Measurements from ENCODE around the gene PTTG1.
"Not testable (repeated sequence)": the region's sequence is repeated elsewhere in the genome, so short reads cannot be mapped to it uniquely, and the experiment has no call there.

The PTTG1 gene

DNA sequence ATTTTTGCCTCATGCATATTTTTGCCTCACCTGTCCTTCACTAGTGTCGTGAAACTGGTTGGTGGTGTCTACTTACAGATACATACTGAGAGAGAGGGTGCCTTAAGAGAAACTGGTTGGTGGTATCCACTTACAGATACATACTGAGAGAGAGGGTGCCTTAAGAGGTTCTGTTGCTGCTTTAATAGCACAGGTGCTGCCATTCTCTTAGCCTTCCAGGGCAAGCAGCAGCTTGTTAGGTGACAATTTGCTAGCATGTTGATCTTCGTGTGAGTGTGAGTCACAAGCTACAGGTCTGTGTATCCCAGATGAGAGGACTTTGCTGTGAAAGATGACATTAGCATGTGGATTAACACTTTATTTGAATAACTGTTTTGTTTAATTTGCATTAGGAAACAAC is 1.4 kb downstream of the PTTG1 start:
- DNase-seq (ENCODE audit: low spot score): peak; percentile 34

- no peak for DNase-seq (ENCODE audit: low spot score)
Measured at GRCh38 chr5:160427607-160428006, 6.0 kb downstream of the PTTG1 start.

DNA sequence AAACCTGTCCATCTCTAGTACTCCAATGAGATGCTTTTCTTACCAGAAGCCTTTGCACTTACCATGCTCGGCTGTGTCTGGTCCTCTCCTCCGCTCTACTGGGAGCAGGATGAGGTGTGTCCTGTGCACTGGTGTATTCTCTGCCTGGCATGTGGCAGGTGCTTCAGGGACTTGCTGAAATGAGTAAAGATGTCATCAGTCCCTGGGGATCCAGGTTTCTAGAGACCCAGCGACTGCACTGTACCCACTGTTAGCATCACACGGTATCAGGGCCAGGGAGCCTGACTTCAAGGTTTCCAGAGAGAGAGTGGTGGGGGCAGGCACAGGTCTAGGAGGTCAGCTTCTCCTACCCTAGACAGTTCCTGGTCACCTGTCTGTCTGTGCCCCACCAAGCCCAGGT is 10.5 kb downstream of the PTTG1 start:
- no peak for DNase-seq (ENCODE audit: low spot score)

GRCh38 chr5:160432787-160433186 is 11.1 kb downstream of the PTTG1 start:
- DNase-seq (ENCODE audit: low spot score): no peak

- no peak for DNase-seq (ENCODE audit: low spot score)
Measured at GRCh38 chr5:160434022-160434531, 12.4 kb downstream of the PTTG1 start.

DNA sequence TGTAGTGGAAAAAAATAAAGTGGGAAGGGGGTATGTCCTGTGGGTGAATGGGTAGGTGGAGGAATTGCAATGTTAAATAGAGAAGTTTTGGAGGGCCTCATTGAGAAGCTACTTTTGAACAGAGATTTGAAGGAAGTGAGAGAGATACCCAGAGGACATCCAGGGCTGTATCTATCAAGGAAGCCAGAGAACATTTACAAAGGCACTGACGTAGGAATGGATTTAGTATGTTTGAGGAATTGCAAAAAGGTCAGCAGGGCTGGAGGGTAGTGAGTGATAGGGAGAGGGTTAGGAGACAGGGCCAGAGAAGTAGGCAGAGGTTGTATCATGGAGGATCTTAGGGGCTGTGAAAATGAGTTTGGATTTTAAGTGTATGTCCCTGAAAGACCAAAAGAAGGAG is 13.9 kb downstream of the PTTG1 start:
- DNase-seq (ENCODE audit: low spot score): no peak

GRCh38 chr5:160436017-160436416 is 14.4 kb downstream of the PTTG1 start:
- DNase-seq (ENCODE audit: low spot score): no peak

- DNase-seq (ENCODE audit: low spot score): not testable (repeated sequence)
Measured at GRCh38 chr5:160436661-160437060, 15.0 kb downstream of the PTTG1 start.

- no peak for DNase-seq (ENCODE audit: low spot score)
Measured at GRCh38 chr5:160437271-160437670, 15.6 kb downstream of the PTTG1 start.

GRCh38 chr5:160438316-160439204 is 16.9 kb downstream of the PTTG1 start:
- peak; percentile 76 for DNase-seq (ENCODE audit: low spot score)

GRCh38 chr5:160439205-160439600 is 17.5 kb downstream of the PTTG1 start:
- peak; percentile 91 for DNase-seq (ENCODE audit: low spot score)

DNA sequence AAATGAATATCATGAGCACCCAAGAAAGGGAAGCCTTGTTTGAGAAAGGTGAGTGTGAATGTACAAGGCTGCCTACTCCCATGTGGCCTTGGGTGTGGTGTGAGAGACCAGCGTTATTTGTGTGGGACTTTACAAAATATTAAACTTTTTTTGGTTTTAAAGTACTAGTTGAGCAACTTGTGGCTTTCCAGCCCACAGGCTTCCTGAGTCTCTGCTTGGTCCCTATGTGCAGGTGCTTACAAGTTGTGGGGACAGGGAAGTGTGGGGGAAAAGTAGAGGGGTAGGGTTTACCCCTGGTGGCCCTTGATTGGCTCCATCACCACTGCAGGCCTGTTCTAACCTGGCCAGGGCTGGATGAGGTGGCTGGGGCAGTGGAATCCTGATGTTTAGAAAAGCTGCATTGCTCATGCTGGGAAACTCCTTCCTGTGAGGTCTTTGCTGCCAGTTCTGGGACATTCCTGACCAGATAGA is 19.7 kb downstream of the PTTG1 start:
- no peak for DNase-seq (ENCODE audit: low spot score)

- DNase-seq (ENCODE audit: low spot score): no peak
Measured at GRCh38 chr5:160442824-160443431, 21.3 kb downstream of the PTTG1 start.

DNA sequence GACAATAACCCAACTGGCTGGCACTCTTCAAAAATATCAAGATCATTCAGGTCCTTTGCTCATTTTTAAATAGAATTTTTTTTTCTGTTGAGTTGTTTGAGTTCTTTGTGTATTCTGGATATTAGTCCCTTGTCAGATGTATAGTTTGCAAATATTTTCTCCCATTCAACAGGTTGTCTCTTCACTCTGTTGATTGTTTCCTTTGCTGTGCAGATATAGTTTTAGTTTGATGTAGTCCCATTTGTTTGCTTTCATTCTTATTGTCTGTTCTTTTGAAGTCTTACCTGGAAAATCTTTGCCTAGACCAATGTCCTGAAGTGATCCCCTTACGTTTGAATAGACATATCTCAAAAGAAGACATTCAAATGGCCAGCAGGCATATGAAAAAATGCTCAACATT is 22.8 kb downstream of the PTTG1 start:
- DNase-seq (ENCODE audit: low spot score): no peak

DNA sequence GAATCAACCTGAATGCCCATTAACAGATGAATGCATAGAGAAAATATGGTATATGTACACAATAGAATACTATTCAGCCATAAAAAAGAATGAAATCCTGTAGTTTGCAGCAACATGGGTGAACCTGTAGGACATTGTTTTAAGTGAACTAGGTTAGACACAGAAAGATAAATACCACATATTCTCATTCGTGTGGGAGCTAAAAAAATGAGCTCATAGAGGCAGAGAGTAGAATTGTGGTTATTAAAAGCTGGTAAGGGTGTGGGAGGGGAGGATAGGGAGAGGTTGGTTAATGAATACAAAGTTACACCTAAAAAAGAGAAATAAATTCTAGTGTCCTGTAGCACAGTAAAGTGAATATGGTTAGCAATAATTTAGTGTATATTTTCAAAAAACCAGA is 23.5 kb downstream of the PTTG1 start:
- DNase-seq (ENCODE audit: low spot score): no peak

DNA sequence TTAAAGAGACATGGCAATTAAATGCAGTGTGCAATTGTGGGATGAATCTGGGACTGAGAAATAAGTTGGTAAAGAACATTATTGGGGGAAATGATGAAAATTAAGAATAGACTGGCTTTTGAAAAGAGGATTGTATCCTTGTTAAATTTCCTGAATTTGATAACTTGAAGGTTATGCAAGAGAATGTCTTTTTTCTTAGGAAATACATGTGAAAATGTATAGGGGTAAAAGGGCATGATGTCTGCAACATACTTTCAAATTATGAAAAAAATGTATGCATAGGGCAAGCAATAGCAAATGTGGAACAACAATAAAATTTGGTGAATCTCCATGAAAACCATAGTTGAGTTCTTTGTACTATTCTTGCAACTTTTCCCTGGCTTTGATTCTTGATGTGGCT is 24.1 kb downstream of the PTTG1 start:
- DNase-seq (ENCODE audit: low spot score): no peak

- DNase-seq (ENCODE audit: low spot score): no peak
Measured at GRCh38 chr5:160448886-160449285, 27.2 kb downstream of the PTTG1 start.

DNA sequence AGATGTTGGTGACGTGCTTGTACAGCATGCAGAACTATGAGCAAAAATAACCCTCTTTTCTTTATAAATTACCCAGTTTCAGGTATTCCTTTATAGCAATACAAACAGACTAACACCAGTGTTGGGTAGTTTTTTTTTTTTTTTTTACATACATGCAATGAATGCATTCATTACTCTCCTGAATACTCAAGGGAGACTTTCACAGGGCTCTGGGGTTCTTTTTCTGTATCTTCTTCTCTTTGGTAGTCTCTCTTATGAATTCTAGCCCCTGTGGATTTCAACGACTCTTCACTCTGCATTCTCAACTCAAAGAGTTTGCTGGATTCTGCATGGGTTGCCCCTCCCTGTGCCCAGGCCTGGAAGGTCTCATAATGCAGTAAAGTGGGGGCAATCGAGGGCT is 27.8 kb downstream of the PTTG1 start:
- DNase-seq (ENCODE audit: low spot score): no peak

GRCh38 chr5:160450164-160450932 is 28.7 kb downstream of the PTTG1 start:
- DNase-seq (ENCODE audit: low spot score): no peak

DNA sequence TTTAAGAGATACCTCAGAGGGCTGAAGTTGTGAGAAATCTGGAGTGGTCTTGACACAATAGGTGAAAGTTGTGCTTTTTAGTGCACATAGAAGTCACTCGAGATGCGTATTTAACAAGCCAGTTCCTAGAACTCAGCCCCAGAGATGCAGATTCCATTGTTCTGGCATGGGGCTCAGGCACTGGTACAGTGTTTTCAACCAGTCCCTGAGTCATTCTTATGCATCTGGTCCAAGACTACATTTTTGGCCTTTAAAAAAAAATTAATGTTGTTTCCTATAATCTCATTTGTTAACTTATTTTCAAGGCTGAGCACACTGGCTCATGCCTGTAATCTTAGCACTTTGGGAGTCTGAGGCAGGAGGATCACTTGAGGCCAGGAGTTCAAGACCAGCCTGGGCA is 29.6 kb downstream of the PTTG1 start:
- no peak for DNase-seq (ENCODE audit: low spot score)

GRCh38 chr5:160452036-160452435 is 30.4 kb downstream of the PTTG1 start:
- no peak for DNase-seq (ENCODE audit: low spot score)

DNA sequence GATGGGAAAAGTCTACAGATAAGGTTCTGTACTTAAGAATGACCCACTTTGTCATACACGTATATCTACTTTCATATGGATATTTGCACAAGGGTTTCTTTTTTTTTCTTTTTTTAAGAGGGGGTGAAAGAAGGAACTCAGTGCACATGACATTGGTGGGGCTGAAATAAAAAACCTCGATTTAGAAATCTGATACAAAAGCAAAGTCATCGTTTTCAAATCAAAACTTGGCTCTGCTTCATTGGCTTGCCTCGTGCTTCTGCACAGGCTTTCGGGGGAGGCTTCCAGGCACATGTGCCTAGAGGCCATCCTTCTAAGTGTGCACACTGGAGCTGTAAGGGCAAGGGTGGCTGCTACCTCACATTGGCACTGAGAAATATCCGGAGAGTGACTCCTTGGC is 31.1 kb downstream of the PTTG1 start:
- no peak for DNase-seq (ENCODE audit: low spot score)

DNA sequence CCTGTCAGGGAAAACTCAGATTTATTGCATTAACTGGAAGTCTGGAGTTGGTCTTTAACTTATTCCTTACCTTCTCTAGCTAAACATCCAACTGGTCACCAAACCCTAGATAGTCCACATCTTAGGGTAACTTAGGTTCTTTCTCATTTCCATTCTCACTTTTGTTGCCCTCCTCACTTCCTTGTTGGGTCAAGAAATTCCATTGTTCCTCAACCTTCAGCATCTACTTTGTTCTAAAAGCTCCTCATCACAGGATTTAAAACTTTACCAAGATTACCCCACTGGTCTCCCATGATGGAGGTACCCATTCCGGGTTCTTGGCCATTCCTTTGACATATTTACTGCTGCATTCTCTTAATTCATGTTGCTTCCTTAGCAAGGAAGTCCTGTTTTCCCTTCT is 32.1 kb downstream of the PTTG1 start:
- no peak for DNase-seq (ENCODE audit: low spot score)
